Endothelial cell of umbilical vein (primary cell): ENCODE measurements around the gene ADARB1.

Experiments used
- EZH2 ChIP-seq: IDR thresholded peaks from 2 replicates; pipeline ENCODE4 v1.6.1; 2012; ENCODE audit warnings: borderline replicate concordance, low read depth, mild to moderate bottlenecking, moderate library complexity, low read length, inconsistent platforms; ENCODE audit not compliant: severe bottlenecking
- POLR2A ChIP-seq: IDR thresholded peaks from 2 replicates; pipeline ENCODE4 v1.6.1; 2012; ENCODE audit warnings: low read depth, mild to moderate bottlenecking, control low read depth, low read length
- POLR2AphosphoS5 ChIP-seq: IDR thresholded peaks from 2 replicates; pipeline ENCODE4 v1.6.1; 2012; ENCODE audit warnings: low read depth, mild to moderate bottlenecking, control low read depth, low read length, moderate library complexity; ENCODE audit not compliant: insufficient read depth
- TF ChIP-seq, protein P1 (sequence below), 2 donors: IDR thresholded peaks; 1 replicate in 1 of 2; 2 replicates in 1 of 2; pipeline ENCODE4 v1.5.1; 2011; ENCODE audit warnings: low read length in 2 of 2, mild to moderate bottlenecking in 2 of 2, moderate library complexity in 2 of 2, control low read depth in 1 of 2, inconsistent platforms in 1 of 2, low read depth in 1 of 2; ENCODE audit not compliant: insufficient read depth in 1 of 2; ENCODE audit errors: extremely low read depth in 1 of 2

DNA sequence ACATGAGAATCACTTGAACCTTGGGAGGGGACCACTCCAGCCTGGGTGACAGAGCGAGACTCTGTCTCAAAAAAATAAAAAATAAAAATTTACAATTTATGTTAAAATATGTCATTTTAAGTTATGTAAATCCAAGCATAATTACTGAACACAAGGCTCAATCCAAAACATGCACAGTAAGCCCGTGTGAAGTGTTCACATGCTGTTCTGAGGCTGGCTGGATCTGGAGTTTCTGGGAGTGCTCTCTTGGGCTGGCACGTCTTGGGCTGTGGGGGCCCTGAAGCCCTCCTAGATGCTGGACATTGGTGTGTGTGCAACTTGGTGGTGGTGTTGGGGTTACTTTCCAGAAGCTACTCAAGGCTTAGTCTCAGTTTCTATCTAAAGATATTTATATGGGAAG, 25.2 kb downstream of the ADARB1 start:
- TF ChIP-seq, protein P1, sequence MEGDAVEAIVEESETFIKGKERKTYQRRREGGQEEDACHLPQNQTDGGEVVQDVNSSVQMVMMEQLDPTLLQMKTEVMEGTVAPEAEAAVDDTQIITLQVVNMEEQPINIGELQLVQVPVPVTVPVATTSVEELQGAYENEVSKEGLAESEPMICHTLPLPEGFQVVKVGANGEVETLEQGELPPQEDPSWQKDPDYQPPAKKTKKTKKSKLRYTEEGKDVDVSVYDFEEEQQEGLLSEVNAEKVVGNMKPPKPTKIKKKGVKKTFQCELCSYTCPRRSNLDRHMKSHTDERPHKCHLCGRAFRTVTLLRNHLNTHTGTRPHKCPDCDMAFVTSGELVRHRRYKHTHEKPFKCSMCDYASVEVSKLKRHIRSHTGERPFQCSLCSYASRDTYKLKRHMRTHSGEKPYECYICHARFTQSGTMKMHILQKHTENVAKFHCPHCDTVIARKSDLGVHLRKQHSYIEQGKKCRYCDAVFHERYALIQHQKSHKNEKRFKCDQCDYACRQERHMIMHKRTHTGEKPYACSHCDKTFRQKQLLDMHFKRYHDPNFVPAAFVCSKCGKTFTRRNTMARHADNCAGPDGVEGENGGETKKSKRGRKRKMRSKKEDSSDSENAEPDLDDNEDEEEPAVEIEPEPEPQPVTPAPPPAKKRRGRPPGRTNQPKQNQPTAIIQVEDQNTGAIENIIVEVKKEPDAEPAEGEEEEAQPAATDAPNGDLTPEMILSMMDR (IDR thresholded peaks at IDR 0.05; ENCODE audit: extremely low read depth in 1 of 2, insufficient read depth in 1 of 2, low read depth in 1 of 2, low read length in 2 of 2) = no peak
- no peak for TF ChIP-seq EZH2
- no peak for TF ChIP-seq POLR2AphosphoS5
- TF ChIP-seq POLR2A = no peak
